GM19328 (cell line): ENCODE measurements around the gene GDPD5.
A peak's percentile ranks its signal among the peaks of the same experiment; 100 is the strongest.
"Not testable (repeated sequence)": the region's sequence is repeated elsewhere in the genome, so short reads cannot be mapped to it uniquely, and the experiment has no call there.

Source experiments
- ATAC-seq: cut with Tn5 transposase; IDR thresholded peaks from one replicate; pipeline ENCODE4 v1.9.1; 2021; ENCODE audit warnings: mild to moderate bottlenecking, moderate library complexity; ENCODE audit not compliant: unreplicated experiment

The GDPD5 gene

GRCh38 chr11:75431533-75432525 is 93.9 kb downstream of the GDPD5 start:
- no peak for ATAC-seq

- ATAC-seq: no peak
These were observed 94.8 kb downstream of the GDPD5 start for GRCh38 chr11:75430714-75431532.

DNA sequence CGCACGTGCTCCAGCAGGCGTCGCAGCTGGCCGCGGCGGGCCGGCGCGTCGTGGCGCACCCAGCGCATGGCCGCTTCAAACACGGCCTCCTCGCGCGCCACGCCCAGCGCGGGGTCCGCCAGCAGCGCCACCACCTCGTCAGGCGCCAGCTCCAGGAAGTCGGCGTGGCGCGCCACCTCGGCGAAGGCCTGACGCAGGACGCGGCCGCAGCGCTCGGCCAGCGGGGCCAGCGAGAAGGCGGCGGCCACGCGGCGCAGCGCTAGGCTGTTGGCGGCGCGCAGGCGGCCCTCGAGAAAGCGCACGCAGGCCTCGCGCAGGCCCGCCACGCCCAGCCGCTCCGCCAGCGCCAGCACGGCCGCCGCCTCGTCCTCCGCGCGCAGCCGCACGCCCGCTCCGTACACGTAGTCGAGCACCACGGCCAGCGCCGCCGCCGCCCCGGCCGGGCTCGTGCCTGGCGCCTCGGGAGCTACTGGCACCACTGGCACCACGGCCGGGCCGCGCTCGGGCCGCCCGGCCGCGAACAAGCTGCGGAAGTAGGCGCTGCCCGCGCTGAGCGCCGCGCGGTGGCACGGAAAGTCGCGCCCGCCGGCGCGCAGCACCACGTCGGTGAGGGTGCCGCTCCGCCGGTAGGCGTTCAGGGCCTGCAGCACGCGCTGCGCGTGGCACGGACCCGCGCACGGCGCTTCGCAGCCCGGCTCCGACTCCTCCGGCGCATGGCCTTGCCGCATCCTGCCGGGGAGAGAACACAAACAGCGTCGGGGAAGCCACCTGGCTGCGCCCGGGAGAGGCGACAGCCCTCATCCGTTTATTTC is 95.6 kb downstream of the GDPD5 start:
- no peak for ATAC-seq

DNA sequence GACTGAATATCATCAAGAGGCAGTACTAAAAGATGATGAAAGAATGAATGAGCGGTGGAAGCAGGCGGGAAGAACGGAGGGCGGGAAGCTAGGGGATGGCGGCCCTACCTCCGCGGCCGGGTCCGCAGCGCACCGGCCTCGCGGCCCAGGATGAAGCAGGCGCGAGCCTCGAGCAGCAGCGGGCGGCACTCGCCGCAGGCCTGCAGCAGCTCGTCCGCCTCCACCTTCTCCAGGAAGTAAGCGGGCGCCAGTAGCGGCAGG is 96.2 kb downstream of the GDPD5 start:
- ATAC-seq: no peak

DNA sequence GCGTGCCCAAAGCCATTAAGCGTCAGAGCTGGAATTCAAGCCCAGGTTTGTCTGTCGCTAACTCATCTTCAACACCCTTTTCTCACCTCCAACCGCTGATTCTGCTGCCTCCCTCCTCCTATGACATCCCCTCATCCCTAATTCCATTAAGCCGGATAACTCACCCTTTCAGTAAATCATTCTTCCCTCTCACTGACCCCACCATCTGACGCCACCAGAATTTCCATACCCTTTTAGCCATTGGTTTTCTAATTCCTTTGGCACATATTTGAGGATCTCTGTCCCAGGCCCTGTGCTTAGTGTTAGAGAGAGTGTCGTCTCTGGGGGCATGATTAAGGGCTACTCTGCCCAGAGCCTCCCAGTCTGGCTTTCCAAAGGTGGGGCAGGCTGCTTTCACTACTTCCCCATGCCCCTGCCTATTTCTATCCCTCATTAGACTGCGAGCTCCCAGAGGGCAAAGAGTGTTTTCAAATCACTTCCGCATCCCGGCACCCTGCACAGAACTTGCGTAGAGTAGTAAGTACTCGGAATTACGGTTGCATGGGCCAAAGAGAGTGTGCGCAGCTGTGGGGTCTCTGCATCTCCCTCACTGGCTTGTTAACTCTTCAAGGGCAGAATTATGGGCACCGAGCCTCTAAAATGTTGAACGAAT is 96.6 kb downstream of the GDPD5 start:
- ATAC-seq: no peak

DNA sequence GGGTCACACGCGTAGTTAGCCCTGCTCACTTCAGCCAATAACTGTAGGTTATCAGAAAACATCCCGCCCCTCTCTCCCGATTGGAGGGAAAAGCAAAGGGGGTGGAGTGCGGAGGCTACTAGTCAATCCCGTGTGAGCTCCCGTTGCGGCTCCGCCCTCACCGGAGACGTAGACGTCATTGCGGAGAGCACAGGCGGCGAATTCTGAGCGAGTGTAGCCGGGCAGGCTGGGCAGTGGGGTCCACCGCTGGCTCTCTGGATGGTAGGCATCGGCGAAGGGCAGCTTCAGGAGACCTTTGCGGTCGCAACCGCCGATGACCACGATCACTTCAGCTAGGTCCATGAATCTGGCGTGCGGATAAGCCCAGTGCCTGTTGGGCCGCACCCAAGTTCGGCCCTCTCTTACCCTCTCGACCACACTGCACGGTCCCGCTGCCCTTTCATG is 97.4 kb downstream of the GDPD5 start:
- ATAC-seq: peak; percentile 63

DNA sequence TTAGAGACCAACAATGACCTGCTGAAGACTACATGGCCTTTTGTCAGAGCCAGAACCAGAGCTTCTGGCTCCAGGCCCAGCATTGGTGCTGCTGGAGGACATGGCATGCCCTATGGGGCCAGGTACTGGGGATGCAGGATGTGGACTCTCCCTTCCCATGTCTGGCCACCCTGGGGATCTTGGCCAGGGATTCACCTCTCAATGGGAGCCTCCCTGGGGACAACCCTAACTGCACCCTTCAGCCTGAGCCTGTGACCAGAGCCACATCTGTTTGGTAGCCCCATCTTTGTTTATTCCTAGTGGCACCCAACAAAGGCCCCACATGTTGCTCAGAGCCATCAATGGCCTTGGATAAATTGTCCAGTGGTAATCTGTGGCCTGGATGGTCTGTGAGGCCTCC is 98.6 kb downstream of the GDPD5 start:
- no peak for ATAC-seq

GRCh38 chr11:75426720-75427086 is 99.0 kb downstream of the GDPD5 start:
- ATAC-seq: no peak

DNA sequence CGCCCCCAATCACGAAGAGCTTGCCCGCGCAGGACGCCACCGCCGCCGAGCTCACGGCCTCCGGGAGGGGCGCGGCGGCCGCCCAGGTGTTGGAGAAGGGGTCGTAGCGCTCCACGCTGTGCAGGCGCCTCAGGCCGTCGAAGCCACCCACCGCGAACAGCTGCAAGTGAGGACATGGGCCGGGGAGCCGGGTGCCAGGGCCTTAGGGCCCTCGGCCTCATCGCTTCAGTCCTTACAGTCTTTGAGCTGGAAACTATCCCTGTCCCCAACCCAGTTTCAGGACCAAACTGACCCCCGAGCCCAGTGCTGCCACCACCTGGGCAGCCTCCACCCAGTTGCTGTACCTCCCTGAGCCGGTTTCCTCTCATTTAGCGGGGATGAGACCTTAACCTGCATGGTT is 100.3 kb downstream of the GDPD5 start:
- ATAC-seq: no peak

DNA sequence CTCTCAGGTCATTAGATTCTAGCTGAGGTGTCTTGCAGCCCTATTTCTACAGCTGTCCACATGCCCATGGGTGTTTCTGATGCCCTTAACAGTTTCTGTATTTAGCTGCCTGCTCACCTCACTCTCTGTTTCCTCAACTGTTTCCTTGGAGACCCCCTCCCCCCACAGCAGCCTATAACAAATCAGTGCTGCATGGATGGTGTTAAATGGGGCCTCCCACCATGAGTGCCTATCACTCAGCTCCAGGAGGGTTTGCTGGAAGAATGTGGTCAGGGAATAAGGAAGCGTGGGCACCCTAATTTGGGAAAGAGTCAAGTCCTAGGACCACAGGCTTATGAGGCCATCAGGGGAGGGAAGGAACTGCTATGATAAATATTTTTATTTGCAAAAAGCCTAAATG is 101.3 kb downstream of the GDPD5 start:
- no peak for ATAC-seq

DNA sequence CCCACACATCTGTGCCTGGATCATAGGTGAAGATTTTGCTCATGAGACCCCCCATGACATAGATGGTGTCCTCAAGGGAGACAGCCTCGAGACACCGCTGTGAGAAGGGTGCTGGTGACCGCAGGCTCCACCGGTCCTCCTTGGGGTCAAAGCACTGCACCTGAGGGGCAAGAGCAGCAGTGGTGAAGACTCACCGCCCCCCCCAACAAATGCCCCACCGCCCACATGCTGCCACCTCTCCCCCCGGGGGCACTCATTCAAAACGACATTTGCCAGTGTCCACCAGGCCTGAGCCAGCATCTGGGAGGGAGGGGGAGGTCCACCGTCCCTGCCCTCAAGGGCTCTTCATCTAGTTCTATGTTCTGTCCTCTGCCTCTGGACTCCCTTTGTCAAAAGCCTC is 102.0 kb downstream of the GDPD5 start:
- ATAC-seq: no peak

DNA sequence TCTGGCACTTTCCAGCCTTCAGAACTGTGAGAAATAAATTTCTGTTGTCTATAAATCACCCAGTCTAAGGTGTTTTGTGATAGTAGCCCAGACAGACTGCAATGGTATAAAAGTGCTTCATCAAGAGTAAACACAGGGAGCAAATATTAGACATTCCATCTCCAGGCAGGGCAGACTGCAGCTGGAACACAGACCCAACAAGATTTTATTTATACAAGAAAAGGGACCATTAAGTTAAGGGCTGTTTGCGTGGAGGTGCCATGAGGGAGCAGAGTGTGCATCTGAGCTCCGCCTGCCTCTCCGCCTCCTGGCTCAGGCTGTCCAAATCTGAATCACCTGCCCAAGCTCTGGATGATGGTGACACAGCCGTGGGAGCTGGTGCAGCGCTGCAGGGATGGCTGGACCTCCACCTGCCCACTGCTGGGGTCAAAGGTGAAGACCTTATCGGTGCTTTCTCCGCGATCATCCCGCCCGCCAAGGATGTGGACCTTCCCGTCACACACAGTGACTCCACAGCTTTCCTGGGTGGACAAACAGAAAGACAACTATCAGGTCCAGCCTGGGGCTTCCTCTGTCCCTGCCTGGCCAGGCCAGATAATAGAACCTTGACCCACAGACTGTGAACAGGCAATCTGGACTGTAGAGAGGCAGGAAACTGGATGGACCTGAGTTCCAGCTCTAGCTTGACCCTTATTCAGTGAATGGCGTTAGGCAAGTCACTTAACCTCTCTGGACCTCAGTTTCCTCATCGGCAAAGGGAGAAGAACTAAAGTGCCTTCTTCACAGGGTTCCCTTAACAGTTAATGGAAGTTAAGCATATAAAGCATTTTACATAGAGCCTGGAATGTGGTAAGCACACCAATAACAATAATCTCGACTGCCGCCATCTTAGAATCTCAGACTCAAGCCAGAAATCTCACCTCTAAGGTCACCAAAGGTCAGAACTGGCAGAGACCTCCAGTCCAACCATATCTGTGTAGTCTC is 103.2 kb downstream of the GDPD5 start:
- no peak for ATAC-seq

- ATAC-seq: no peak
These were observed 103.9 kb downstream of the GDPD5 start for GRCh38 chr11:75421902-75422247.

DNA sequence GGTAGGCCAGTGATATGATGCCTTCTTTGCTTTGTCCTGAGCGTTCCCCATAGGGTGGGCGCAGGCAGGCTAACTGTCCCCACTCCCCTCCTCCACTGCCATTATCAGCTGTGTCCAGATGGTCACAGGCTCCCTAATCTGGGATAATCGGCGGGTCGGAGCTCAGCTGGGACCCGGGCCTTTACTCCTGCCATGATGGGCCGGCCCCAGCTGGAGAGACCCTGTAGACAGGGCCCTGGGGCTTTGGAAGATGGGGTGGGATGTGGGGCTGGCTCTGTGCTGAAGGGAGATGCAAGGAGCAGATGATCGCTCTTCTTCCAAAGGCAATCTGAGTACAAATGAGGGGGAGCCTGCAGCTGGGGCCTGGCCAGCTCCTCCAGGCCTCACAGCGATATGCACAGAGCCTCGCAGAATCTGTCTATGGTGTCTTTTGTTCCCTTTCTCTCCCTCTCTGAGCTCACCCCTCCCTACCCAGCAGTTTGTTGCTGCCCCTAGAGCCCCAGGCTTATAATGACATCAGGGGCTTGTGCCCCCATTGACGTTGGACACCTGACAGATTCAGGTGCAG is 104.6 kb downstream of the GDPD5 start:
- ATAC-seq: no peak

DNA sequence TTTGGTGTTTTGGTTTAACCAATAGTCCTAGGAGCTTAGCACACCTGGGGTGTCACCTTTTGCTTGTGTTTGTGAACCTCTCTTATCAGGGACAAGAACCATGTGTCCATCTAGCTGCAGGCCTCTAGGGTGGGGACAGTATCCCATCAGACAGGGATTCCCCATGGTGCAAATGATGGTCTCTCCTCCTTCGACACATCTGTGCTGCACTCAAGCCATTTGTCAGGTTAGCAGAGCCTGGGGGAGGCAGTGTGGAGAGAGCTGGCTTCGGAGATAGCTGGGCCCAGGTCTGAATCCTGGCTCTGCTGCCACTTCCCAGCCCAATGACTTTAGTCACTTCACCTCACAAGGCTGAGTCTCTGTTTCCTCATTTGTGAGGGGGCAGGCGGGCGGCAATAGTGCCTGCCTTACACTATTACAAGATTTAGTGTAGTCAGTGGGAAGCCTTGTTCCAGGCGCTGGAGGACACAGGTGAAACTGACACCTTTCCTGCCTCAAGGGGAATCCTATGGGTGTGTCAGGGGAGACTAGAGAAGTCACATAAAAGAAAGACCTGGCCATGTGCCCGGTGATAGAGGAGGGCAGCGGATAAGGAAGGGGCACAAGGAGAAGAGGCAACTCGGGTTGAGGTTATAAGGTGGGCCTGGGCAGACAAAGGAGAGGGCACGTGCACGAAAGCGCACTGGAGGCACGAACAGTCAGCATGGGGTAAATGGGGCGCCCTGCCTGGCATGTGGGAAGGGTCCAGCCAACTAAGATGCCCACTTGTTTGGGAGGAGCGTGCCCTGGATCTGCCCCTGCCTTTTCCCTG is 105.3 kb downstream of the GDPD5 start:
- ATAC-seq: no peak

GRCh38 chr11:75413864-75414263 is 111.9 kb downstream of the GDPD5 start:
- ATAC-seq: no peak

DNA sequence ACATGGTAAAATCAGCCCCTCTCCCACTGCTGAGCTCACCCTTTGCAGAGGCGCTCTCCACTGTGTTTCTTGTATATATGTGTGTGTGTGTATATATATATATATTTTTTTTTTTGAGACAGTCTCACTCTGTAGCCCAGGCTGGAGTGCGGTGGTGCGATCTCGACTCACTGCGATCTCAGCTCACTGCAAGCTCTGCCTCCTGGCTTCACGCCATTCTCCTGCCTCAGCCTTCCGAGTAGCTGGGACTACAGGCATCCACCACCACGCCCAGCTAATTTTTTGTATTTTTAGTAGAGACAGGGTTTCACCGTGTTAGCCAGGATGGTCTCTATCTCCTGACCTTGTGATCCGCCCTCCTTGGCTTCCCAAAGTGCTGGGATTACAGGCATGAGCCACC is 112.6 kb downstream of the GDPD5 start:
- not testable (repeated sequence) for ATAC-seq

- ATAC-seq: not testable (repeated sequence)
These were observed 115.8 kb downstream of the GDPD5 start for GRCh38 chr11:75409971-75410370.

DNA sequence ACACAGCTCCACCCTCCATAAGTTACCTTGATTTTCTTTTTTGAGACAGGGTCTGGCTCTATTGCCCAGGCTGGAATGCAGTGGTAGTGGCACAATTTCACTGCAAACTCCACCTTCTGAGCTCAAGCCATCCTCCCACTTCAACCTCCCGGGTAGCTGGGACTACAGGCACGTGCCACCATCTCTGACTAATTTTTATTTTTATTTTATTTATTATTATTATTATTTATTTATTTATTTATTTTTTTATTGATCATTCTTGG is 116.9 kb downstream of the GDPD5 start:
- ATAC-seq: no peak
